HG02763 (cell line): Measurements from ENCODE around the gene ARHGAP21.

ENCODE experiments used
- ATAC-seq: cut with Tn5 transposase; IDR thresholded peaks from one replicate; pipeline ENCODE4 v1.9.1; 2021; ENCODE audit warnings: mild to moderate bottlenecking, moderate library complexity; ENCODE audit not compliant: unreplicated experiment

Gene ARHGAP21

GRCh38 chr10:24545585-24545984 is 178.1 kb downstream of the ARHGAP21 start:
- no peak for ATAC-seq

- ATAC-seq, result no peak
These were observed 178.9 kb downstream of the ARHGAP21 start for GRCh38 chr10:24544776-24545175.

DNA sequence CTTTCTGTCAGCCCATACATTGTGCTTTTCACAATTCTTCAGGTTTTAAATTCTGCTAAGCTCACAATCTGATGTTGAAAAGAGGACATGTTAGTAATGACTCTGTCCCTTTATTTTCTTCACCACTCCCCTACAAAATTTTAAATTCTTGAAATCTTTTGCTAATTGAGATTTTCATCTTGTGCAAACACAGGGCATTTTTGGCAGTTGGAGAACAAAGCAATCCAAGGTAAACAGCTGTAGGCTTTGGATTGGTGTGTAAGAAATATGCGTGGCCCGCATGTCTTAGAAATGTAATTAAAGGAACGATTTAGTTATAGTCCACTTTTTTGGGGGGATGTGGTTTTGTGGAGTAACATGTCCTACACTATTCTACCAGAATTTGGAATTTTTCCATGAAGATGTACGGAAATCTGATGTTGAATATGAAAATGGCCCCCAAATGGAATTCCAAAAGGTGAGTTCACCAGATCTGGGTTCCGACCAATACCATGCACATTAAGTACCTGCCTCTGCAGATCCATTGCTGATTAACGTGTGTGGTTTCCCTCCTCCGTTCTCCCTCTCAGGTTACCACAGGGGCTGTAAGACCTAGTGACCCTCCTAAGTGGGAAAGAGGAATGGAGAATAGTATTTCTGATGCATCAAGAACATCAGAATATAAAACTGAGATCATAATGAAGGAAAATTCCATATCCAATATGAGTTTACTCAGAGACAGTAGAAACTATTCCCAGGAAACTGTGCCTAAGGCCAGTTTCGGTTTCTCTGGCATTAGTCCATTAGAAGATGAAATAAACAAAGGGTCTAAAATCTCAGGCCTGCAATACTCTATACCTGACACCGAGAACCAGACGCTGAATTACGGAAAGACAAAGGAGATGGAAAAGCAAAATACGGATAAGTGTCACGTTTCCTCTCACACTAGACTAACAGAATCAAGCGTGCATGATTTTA is 181.1 kb downstream of the ARHGAP21 start:
- ATAC-seq, result no peak

DNA sequence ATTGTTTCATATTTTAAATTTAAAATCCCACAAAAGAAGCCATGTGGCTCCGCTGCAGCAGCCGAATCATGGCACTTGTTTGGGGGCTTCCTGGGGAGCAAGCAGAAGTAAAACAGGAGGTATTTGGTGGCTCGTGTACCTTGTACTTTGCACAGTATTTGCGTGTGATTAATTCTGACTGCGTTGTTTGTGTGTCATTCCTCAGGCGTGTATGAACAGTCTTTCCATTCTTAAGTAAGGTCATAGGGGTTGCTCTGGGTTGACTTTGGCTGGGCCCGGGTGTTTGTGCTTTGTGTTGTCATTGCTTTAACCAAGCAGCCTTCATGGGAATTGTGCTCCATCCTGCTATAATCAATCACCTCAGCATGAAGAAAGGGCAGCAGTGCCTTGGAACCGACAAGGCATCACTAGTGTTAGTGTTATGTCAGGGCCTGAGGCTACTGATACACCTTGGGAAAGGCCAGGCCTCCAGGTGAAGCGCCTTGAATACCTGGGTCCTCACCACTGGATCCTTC is 182.4 kb downstream of the ARHGAP21 start:
- ATAC-seq, result no peak

DNA sequence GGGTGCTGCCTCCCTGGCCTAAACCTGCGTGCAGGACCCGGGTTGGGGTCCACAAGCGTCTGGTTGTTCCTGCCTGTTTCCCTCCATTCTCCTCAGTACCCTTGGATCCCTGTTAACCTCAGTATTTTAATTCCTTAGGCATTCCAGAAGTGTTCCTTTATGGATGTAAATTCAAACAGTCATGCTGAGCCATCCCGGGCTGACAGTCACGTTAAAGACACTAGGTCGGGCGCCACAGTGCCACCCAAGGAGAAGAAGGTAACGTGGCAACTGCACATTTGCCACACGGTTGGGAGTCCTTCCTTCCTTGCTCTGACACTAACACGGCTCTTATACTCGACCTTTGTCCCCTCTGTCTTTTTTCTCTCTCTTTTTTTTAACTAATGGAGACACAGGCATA is 187.1 kb downstream of the ARHGAP21 start:
- no peak for ATAC-seq

GRCh38 chr10:24533981-24534380 is 189.7 kb downstream of the ARHGAP21 start:
- ATAC-seq, result no peak
